Erythroblast (primary cell): ENCODE measurements around the gene OR6S1.
"Not testable (repeated sequence)": the region's sequence is repeated elsewhere in the genome, so short reads cannot be mapped to it uniquely, and the experiment has no call there.

Experiments
- DNase-seq, 2 experiments: peaks; one replicate each; lab custom pipeline; 2025; lab: John Stamatoyannopoulos, UW
- GATA1 ChIP-seq: IDR thresholded peaks from 2 replicates; pipeline ENCODE4 v1.6.1; 2011; ENCODE audit warnings: low read depth, mild to moderate bottlenecking, control low read depth, low read length, moderate library complexity
- POLR2A ChIP-seq: IDR thresholded peaks from 2 replicates; pipeline ENCODE4 v1.6.1; 2011; ENCODE audit warnings: mild to moderate bottlenecking, low read length

The OR6S1 gene

GRCh38 chr14:20659336-20659735 is 17.8 kb upstream of the OR6S1 start:
- no peak for TF ChIP-seq POLR2A
- no peak for TF ChIP-seq GATA1
- DNase-seq, result no peak

DNA sequence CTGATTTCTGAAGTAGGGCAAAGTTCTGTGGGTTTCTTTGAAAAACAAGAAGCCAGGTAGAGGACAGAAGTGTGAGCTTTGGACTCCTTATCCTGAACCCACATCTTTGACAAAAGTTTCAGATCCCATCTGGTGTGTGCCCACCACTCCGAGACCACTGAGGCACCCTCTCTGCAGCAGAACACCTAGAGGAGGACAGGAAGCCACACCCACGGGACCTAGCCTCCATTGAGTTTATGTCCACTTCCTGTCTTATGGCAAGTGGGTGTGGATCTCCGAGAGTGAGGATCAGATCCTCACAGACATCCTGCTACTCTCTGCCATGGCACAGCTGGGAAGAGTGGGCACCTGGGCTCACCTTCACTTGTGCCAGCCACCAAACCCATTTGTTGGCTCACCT is 16.8 kb upstream of the OR6S1 start:
- TF ChIP-seq GATA1, result no peak
- TF ChIP-seq POLR2A, result no peak
- no peak for DNase-seq

DNA sequence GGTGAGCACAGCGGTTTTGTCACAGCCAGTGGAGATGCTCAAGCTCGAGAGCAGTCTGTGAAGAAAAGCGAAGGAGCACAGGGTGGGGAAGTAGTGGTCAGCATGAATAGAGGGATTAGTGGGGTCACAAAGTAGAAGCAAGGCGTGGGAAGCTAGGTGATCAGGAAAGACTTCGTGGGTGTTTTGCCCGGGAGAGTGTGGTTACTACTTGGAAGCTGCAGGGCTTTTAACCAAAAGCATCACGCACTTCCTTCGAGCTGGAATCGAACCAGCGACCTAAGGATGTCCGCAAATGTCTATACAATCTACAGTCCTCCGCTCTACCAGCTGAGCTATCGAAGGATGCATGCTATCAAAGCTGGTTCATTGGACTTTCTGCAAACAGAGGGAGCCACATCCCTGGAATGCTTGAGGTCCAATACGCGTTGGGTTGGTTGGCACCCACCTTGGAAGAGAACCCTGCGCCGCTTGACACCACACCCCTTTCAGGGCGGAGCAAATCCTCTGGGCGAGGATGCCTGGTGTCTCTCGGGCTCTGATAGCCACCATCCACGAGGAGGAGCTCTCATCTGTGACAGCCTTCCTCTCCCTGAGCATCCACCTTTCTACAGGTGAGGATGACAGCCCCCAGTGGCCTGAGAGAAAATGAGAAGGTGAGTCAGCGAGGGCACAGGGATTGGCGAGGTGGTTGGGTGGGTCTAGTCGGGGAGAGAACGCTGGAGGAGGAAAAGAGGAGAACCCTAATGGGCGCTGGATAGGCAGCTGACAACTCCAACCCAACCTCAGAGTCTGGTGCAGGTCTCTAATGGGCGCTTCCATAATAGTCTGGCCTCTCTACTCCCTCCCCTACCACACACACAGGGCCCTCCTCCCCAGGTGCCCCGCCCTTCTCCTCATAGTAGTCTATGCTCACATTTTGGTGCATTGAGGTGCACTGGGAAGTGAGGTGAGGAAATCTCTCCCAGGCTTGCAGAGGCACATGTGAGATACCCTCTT is 16.0 kb upstream of the OR6S1 start:
- DNase-seq, result peak; percentile 32 to 45
- no peak for TF ChIP-seq GATA1
- TF ChIP-seq POLR2A, result no peak

DNA sequence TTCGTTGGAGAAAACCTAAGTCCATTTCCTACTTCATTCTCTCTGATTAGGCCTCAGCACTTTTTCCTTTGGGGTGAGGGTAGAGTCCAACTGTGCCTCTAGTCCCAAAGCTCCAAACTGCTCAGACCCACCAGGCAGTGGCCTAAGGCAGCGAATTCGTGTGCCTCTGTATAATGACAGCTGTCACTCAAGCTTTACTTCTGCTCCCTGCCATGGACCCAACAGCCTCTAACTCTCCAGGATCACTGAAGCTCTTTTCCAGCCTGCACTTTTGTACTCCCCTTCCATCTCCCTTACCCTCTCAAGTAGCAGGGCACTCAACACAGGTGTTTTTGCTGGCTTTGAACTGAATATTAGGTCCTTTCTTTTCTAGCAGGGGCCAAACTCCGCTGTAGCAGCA is 14.8 kb upstream of the OR6S1 start:
- no peak for TF ChIP-seq POLR2A
- no peak for TF ChIP-seq GATA1

DNA sequence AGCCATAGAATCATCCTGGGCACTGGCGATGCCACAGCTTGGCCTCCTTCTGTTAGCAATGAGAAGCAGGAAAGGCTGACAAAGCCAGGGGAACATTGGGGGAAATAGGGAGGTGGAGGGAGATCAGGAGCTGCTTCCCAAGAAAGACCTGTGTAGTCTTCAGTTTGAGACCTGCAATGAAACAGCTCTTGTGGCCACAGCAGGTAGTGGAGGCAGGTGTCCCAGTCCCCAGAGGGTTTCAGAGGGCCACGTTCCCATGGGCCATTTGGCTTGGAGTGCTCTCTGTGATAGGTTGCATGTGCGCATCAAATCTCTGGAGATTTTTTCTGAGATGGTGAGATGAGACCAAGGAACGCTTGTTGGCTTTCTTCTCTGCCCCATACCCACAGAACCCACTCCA is 14.4 kb upstream of the OR6S1 start:
- DNase-seq, result no peak
- no peak for TF ChIP-seq POLR2A
- TF ChIP-seq GATA1, result no peak

More for the DNA sequence above, 14.8 kb upstream of the OR6S1 start:
- no peak for DNase-seq

- TF ChIP-seq POLR2A, result no peak
- TF ChIP-seq GATA1, result no peak
Observed at GRCh38 chr14:20652996-20653975, 11.8 kb upstream of the OR6S1 start.

GRCh38 chr14:20645481-20645880 is 4.0 kb upstream of the OR6S1 start:
- TF ChIP-seq GATA1 (no peak), POLR2A (no peak)

More at GRCh38 chr14:20652996-20653975, 11.8 kb upstream of the OR6S1 start:
- peak; percentile 85 to 88 for DNase-seq

DNA sequence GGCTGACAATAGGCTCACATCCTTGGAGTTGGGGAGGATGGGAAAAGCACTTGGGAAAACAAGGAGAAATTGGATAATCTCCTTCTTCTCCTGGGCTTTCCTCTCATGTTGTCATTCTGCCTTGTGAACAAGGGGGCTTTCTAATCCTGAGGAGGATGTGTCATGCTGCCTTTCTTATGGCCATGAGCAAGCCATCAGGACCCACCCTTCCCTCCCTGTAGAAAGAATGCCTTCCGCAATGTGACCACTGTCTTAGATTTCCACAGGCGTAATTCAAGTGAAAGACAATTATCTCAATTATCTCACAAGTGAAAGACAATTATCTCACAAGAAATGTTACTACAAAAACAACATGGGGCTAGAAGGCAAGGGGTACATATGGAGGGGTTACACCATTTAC is 3.0 kb upstream of the OR6S1 start:
- DNase-seq, result no peak

More at GRCh38 chr14:20645481-20645880, 4.0 kb upstream of the OR6S1 start:
- DNase-seq, result no peak

GRCh38 chr14:20642755-20643154 is 1.3 kb upstream of the OR6S1 start:
- DNase-seq, result not testable (repeated sequence)

More for the DNA sequence above, 3.0 kb upstream of the OR6S1 start:
- TF ChIP-seq POLR2A, result no peak
- TF ChIP-seq GATA1, result no peak

DNA sequence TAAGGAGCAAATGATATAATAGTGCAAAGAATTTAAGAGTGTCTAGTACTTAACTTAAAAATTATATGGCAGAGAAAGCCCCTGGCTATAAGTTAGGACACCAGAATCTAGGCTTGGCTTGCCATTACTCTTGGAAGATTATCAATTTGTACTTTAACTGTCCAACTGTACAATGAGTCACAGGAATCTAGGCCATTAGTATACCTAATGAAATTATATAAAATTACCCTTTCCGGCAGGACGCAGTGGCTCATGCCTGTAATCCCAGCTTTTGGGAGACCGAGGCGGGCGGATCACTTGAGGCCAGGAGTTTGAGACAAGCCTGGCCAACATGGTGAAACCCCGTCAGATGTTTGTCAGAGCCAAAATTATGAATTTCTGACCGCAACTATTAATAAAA is 691 bp upstream of the OR6S1 start:
- no peak for TF ChIP-seq POLR2A
- TF ChIP-seq GATA1, result no peak
- no peak for DNase-seq

DNA sequence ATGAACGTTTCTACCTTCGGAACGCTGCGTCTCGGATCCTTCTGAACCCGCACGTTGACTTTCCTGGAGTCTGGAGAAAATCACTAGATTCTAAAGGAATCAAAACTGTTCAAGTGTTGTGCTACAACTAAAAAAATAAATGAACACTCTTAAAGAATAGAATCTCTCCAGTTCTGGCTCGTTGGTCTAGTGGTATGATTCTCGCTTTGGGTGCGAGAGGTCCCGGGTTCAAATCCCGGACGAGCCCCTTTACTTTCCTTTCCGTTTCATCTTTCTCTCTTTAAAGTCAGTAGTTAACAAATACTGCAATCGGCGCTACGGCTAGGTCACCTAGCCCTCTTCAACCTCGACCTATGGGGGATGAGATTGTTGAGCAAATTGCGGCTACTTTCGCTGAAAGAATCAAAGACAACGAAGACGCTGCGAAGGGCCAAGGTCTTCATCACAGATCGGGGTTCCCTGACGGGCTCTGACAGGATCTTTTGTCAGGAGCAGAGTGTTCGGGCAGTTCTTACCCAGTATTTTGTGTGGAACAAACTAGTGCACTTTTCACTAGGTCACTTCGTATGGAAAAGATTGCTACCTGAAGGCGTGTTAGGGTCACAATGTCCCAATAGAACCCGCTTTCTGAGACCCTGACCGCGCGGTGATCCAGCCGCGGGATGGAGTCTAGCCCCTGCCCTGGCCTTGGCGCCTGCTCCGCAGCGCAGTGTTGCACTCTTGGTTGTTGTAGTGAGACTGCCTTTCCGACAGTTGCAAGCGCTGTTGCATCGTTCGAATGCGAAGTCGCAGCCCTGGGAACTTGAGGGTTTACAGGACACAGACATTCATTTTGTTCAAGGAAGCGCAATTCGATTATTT is 8.4 kb downstream of the OR6S1 start:
- TF ChIP-seq POLR2A (no peak), GATA1 (no peak)
- DNase-seq, result peak; percentile 86 to 87

- DNase-seq, result peak in 1 of 2 experiments; percentile 50
- TF ChIP-seq POLR2A (no peak), GATA1 (no peak)
Observed at GRCh38 chr14:20632448-20632830, 9.1 kb downstream of the OR6S1 start.
